Activated T-helper 1 cell treated with Interleukin-2 at 50 U/mL for 16 hours (primary cell): ENCODE measurements around the gene FOXK2.
A peak's percentile ranks its signal among the peaks of the same experiment; 100 is the strongest.
"Not testable (repeated sequence)": the region's sequence is repeated elsewhere in the genome, so short reads cannot be mapped to it uniquely, and the experiment has no call there.

Source experiments
- DNase-seq: peaks from one replicate; pipeline ENCODE4 v3.0.0-alpha.2; 2020; ENCODE audit warnings: low read depth

The FOXK2 gene

DNA sequence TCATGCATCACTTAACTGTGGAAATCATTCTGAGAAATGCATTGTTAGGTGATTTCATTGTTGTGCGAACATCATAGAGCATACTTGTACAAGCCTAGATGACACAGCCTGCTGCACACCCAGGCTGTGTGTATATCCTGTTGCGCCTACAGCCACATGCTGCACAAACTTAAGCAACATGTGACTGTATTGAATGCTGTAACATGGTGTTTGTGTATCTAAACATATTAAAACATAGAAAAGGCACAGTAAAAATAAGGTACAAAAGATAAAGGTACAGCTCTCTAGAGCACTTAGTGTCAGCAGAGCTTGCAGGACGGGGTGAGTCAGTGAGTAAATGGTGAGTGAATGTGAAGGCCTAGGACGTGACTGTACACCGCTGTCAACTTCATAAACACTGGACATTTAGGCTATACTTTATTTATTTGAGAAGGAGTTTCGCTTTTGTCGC lies 11.9 kb downstream of the FOXK2 start:
- DNase-seq = no peak

DNA sequence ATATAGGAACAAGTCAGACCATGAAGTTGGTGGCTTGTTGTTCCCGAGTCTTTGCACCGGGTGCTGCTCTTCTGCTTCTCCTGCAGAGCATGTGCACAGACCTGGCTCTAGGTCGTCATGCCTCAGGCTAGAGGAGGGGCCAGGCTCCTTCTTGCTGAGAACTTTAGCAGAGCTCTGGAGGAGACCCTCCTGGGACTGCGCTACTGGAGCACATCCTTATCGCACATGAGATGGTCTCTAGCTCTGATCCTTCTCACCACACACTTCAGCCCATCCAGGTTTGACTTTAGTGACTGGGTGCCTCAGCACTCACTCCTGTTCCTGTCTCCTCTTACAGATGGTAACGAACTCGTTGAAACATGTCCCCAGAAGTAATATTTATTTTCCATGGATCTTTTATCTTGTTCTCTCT lies 14.9 kb downstream of the FOXK2 start:
- DNase-seq = no peak

DNA sequence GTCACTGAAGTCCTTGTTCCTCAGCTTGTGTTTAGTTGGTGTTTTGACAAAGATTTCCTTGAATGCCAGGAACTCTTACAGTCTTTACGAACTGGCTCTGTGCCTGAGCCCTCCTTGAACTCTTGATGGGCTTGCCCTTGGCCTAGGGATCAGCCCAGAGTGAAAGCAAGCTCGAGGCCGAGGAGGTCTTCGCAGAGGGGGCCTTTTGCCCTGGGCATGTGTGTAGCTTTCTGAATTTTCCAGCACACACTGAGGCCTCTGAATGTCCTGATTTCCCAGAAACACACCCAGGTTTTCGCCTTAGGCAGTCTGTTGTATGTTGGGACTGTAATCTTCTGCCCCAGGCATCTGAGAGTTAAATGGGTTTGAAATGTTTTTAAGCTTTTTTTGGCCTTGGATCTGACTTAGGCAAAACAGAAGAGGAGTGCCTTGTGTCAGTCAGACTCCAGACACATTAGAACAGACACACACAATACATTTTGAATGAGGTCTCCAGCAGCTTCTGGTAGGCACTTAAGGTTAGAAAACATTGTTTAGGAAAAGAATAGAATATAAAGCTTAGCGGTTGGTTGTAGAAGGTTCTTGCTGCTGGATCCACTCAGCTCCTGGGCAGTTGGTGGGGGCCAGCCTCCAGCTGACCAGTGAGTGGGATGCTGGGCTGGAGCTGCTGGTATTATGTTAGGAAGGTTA lies 17.1 kb downstream of the FOXK2 start:
- DNase-seq = no peak

DNA sequence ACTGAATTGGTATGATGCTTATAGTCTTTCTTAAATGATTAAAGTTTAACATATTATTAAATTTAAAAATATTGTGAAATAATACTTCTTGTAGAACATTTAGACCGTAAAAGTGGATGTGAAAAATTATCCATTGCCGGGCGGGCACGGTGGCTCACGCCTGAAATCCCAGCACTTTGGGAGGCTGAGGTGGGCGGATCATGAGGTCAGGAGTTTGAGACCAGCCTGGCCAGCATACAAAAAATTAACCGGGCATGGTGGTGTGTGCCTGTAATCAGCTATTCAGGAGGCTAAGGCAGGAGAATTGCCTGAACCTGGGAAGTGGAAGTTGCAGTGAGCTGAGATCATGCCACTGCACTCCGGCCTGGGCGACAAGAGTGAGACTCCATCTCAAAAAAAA lies 17.7 kb downstream of the FOXK2 start:
- not testable (repeated sequence) for DNase-seq

DNA sequence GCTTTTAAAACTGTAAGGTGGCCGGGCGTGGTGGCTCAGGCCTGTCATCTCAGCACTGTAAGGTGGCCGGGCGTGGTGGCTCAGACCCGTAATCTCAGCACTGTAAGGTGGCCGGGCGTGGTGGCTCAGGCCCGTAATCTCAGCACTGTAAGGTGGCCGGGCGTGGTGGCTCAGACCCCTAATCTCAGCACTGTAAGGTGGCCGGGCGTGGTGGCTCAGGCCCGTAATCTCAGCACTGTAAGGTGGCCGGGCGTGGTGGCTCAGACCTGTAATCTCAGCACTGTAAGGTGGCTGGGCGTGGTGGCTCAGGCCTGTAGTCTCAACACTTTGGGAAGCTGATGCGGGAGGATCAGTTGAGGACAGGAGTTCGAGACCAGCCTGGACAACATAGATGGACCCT lies 19.5 kb downstream of the FOXK2 start:
- DNase-seq = not testable (repeated sequence)

DNA sequence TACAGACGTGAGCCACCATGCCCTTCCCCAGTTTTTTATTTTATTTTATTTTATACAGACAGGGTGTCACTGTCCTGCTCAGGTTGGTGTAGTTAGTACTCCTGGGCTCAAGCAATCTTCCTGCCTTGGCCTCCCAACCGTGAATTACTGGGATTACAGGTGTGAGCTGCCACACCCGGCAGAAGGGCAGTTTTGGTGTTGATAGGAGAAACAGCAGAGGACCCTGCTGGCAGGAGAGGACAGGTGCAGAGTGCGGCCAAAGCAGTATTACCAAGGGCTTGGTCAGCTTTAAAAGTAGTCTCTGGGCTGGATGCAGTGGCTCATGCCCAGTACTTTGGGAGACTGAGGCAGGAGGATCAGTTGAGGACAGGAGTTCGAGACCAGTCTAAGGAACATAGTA lies 22.9 kb downstream of the FOXK2 start:
- no peak for DNase-seq

DNA sequence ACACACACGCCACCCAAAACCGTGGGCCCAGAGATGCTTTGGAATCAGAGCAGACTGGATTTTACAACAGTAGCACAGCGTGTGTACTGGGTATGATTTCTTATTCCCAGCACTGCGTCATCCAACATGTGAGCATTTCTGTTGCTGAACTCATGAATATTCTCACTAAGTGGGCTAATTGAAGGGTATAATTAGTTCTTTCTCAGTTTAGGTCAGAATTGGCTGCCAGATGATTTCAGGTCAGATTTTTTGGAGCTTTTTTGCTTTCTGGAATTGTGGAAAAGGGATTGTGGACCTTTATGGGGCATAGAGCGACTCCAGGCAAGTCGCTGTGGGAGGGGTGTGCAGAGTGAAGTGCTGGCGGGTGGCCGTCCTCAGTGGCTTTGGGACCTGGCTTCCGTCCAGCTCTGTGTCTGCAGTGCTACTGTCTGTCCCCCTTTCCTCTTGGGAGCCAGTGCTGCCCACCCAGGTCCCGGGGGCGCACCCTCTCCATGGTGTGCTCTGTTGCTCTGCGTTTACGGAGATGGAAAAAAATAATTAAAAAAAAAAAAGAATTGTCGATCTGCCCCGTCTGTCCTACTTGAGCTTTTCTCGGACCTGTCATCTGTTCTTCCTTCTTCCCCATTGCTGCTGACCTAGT lies 25.0 kb downstream of the FOXK2 start:
- DNase-seq = no peak

DNA sequence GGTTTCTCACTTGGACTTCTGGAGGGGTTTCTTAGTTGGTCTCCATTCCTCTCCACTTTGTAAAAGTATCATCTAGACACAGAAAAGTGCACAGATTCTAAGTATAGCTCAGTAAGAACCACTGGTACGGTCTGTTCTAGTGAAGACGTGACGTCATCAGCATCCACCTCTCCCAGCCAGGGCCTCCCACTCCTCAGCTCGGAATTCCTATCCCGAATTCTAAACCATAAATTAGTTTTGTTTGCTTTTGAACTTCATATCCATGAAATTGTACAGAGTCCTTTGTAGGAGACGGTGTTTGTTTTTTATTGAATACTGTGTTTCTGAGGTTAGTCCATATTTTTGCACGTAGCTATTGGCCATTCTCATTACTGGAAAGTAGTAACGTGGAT lies 25.5 kb downstream of the FOXK2 start:
- DNase-seq = no peak

DNA sequence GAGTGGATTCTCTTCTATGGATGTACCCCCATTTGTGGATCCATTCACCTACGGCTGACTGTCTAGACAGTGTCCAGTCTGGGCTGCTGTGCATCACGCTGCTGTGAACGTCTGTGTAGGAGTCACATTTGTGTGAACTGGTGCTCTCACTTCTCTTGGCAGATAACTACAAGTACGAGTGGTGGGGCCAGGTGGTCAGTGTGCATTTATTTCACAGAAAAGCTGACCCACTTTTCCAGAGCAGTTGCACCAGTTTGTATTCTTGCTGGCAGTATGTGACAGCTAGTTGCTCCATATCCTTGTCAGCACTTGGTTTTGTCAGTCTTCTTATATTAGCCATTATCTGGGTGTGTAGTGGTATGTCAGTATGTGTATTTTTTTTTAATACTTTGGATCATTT lies 28.4 kb downstream of the FOXK2 start:
- no peak for DNase-seq

DNA sequence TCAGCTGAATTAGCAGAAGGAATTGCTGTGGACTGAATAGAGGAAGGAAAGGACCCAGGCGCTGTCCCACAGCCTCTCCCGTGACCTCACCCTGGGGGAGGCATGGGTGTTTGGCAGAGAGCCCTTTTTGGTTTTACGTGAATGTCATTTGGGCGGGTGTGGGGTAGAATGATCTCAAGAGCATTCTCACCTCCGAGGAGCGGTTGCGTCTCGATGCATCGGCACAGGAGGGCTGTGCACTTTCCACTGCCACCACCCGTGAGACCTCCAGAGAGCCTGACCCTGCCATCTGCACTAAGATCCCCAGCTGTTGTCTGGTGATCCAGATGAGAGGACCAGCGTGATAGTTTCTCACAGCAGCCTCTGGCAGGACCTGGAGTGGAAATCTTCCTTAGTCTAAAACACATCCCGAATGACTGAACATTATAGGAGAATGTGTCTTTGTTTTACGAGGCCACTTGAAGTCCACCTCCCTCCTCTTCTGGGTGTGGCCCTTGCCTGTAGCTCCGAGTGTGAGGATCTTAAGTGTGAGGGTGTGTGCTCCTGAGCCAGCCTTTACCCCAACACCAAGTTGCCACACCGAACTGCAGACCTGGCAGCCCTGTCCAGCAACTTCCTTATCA lies 29.3 kb downstream of the FOXK2 start:
- no peak for DNase-seq

DNA sequence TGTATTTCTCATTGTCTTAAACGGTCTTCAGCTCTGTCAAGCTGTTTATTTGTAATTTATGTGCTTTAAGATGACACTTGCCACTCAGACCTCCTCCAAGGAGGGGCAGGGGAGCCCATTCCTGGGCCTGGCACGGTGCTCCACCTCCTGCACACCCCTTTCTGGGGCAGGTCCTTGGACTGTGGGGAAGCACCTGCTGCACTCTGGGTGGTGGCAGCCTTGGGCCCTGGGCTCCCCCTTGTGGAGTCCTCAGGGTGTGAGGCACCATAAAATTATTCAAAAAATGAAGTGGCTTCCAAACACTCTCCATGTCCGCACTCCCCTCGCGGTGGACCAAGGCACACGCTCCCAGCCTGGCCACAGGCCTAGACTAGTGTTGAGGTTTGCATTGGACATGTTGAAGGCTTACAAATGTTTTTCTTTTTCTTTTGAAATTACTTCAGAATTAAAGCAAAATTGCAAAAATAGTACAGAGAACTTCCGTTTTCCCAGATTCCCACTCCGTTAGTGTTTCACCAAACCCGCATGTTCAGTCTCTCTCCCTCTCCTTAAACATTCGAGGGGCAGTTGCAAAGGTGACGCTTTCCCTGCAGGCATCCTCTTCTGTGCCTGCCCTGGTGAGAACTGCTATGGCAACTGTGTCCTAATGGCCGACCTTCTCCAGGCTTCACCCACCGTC lies 32.4 kb downstream of the FOXK2 start:
- DNase-seq = peak; percentile 58

DNA sequence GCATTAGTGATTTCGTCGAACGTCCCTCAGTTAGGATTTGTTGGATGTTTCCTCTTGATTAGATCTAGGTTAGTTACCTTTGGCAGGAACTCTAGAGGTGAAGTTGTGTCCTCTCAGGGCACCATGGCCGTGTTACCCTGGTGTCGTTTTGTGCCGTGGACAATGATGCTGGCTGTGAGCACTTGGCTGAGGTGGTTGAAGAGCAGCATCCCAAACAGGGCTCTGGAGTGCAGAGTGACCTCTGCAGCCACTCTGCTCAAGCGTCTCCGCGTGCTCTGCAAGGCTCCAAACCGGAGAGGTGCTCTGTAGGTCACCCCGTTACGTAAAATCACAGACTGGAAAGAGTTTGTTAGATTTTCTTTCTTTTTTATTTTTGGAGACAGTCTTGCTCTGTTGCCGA lies 33.0 kb downstream of the FOXK2 start:
- DNase-seq = no peak

DNA sequence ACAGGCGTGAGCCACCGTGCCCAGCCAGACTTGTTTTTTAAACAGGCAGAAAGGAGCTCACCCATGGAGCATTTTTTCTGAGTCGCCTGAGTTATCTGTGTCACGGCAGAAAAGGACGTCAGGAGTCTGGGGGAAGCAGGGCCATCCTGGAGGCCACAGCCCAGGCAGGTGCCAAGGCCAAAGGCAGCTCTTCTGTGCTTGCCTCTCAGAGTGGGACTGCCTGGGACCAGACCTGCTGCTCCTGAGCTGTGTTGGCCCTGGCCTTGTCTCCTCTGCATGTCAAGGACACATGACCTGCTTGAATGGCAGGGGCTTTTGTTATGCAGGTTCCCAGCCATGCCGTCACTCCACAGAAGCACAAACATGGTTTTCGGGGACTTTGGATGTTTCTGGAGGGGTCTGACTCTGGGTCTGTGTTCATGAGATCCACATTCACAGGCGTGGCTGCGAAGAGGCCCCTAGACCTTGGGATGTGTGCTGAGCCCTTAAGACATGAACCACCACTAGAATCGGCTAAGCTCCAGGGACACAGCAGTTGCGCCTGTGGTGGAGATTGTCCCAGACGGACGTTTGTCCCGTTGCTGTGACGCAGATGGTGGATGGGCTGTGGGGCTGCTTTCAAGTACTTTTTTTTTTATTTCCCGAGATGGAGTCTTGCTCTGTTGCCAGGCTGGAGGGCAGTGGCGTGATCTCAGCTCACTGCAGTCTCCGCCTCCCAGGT lies 33.8 kb downstream of the FOXK2 start:
- DNase-seq = no peak

DNA sequence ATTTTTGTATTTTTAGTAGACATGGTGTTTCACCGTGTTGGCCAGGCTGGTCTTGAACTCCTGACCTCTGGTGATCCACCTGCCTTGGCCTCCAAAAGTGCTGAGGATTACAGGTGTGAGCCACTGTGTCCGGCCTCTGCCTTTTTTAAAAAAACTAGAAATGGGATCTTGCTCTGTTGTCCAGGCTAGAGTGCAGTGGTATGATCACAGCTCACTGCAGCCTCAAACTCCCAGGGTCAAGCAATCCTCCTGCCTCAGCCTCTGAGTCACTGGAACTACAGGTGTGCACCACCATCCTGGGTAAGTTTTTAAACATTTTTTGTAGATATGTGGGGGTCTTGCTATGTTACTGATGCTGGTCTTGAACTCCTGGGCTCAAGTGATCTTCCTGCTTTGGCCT lies 38.0 kb downstream of the FOXK2 start:
- not testable (repeated sequence) for DNase-seq

DNA sequence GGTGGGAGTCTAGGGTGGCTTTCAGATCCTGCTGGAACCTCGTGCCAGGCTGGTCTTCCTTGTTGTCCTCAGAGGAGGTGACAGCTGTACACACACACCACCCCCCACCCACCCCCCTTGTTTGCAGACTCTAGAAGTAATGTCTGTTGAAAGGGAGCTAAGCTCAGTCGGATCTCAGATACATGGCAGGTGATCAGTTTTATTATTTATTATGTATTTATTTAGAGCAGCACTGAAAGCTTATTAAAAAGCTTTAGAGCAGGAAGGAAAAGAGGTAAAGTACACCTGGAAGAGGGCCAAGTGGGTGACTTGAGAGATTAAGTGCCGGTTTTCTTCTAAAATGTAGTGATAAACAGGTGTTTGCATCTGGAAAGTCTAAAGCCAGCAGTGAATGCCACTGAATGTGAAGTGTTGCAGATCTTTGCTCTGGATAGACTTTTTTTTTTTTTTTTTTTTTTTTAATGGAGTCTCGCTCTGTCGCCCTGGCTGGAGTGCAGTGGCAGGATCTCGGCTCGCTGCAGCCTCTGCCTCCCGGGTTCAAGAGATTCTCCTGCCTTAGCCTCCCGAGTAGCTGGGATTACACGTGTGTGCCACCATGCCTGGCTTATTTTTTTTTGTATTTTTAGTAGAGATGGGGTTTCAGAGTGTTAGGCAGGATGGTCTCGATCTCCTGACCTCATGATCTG lies 40.2 kb downstream of the FOXK2 start:
- no peak for DNase-seq

DNA sequence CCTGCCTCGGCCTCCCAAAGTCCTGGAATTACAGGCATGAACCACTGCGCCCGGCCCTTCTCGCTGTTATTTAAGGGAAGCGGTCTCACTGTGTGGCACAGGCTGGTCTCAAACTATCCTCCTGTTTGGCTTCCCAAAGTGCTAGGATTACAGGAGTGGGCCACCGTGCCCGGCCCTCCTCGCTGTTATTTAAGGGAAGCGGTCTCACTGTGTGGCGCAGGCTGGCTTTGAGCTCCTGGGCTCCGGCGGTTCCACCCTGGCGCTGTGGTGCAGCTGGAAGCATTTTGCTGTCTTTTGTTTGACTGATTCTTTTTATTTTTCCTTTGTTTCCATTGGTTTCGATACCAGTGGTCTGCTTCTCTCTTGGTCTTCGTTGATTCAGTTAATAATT lies 40.7 kb downstream of the FOXK2 start:
- no peak for DNase-seq

DNA sequence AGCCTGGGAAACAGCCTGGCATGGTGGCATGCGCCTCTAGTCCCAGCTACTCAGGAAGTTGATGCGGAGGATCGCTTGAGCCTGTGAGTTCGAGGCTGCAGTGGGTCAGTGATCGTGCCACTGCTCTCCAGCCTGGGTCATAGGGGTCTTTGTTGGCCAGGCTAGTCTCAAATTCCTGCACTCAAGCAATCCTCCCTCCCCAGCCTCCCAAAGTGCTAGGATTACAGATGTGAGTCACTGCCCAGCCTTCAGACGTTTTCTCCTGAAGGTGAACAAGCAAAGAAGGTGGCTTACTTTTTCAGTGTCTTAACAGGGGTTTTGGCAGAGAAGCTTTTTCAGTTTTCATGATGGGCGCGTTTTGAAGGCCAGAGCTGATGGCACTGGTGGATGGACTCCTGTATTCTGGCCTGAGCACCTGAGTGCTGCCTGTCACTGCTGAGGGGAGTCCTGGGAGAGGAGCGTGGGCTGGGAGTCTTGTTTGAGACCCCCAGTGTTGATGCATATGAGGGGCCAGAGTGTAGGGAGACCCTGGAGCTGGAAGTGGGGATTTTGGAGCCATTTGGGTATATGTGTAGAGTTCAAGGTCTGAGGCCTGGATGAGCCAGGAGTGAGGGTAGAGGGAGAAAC lies 41.4 kb downstream of the FOXK2 start:
- no peak for DNase-seq

DNA sequence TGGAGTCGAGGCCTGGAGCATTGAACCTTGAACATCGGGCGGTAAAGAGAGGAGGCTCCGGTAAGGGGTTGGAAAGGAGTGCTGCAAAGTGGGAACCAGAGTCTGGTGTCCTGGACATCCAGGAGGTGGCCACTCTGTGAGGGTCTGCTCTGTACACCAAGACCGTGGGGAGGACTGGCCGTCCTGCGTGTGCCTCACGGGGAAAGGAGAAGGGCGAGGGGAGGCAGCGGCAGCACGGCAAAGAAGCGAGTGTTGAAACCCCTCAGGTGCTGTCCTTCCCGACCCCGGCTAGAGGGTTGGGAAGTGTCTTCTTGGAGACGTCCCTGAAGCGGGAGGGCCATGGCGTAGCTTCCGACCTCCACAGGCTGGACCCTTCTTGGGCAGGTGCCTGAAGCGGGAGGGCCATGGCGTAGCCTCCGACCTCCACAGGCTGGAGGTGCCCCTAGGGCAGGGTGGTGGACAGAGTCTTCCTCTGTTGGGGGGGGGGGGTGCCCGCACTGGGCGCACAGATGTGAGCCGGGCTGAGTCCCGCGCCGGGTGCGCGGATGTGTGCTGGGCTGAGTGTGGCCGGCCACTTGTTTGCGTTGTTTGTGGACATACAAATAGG lies 42.0 kb downstream of the FOXK2 start:
- no peak for DNase-seq

DNA sequence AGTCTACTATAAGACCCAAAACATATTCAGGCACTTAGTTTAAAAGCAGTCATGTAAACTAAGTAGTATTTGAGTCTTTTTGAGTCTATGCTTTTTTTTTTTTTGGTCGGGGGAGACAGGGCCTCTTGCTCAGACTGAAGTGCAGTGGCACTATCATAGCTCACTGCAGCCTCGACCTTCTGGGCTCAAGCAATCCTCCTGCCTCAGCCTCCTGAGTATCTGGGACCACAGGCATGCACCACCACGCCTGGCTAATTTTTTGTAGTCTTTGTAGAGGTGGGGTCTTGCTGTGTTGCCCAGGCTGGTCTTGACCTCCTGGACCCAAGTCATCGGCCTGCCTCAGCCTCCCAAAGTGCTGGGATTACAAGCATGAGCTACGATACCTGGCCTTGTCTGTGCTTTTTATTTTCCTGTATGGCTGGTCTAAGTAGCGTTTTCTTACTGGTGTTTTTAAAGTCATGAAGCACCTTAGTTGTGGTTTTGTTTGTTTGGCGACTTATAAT lies 43.2 kb downstream of the FOXK2 start:
- not testable (repeated sequence) for DNase-seq

DNA sequence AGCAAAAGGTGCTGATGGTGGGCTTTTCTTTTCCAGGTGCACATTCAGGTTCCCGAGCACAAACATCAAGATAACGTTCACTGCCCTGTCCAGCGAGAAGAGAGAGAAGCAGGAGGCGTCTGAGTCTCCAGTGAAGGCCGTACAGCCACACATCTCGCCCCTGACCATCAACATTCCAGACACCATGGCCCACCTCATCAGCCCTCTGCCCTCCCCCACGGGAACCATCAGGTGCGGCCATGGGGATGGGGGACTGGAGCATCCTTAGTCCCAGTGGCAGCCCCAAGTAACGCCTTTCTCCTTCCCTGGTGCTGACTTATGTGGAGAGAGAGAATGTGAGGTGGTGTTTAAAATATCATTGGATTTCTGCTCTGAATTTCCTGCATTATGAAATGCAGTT lies 43.8 kb downstream of the FOXK2 start:
- DNase-seq = no peak

DNA sequence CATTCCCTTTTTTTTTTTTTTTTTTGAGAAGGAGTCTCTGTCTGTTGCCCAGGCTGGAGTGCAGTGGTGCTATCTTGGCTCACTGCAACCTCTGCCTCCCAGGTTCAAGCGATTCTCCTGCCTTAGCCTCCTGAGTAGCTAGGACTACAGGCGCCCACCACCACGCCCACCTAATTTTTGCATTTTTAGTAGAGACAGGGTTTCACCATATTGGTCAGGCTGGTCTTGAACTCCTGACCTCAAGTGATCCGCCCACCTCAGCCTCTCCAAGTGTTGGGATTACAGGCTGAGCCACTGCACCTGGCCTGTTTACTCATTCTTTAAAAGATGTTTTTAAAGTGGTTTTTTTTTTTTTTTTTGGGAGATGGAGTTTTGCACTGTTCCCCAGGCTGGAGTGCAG lies 44.2 kb downstream of the FOXK2 start:
- DNase-seq = not testable (repeated sequence)
